Heart left ventricle (tissue), 16 donors: ENCODE data around the gene FOXO6. TPM values are rescaled to one million over a fixed set of nuclear protein-coding genes. Genes with fewer than 3 reads are reported as not detected.

Source experiments
- ATAC-seq, 4 donors: fragments of 200-7000 bp; cut with Tn5 transposase; one replicate each; pipeline ENCODE4 v1.9.1; 2020 to 2022; ENCODE audit warnings: moderate library complexity in 4 of 4, mild to moderate bottlenecking in 3 of 4, moderate number of reproducible peaks in 1 of 4
- DNase-seq, 5 donors: peaks; one replicate each; pipeline ENCODE4 v3.0.0-alpha.2; 2020
- H3K27ac ChIP-seq, 12 donors: fragments of 200-600 bp; sonication (generic) in 4 of 12; one replicate each; pipeline versions ENCODE4 v1.5.0 to v1.8.0; 2016 to 2022; ENCODE audit warnings: mild to moderate bottlenecking in 2 of 12
- H3K27me3 ChIP-seq, 9 donors: fragments of 200-600 bp; sonication (generic) in 2 of 9; one replicate each; pipeline versions ENCODE4 v1.5.1 to v1.8.0; 2016 to 2022; ENCODE audit warnings: mild to moderate bottlenecking in 3 of 9
- H3K36me3 ChIP-seq, 9 donors: fragments of 200-600 bp; sonication (generic) in 2 of 9; one replicate each; pipeline versions ENCODE4 v1.5.0 to v1.8.0; 2018 to 2022; ENCODE audit warnings: mild to moderate bottlenecking in 2 of 9
- H3K4me1 ChIP-seq, 12 donors: fragments of 200-600 bp; sonication (generic) in 4 of 12; one replicate each; pipeline versions ENCODE4 v1.5.0 to v1.8.0; 2016 to 2022; ENCODE audit warnings: mild to moderate bottlenecking in 3 of 12
- H3K4me3 ChIP-seq, 12 donors: fragments of 200-600 bp; sonication (generic) in 4 of 12; one replicate each; pipeline versions ENCODE4 v1.5.0 to v1.8.0; 2017 to 2022; ENCODE audit warnings: mild to moderate bottlenecking in 9 of 12, moderate library complexity in 4 of 12
- H3K9me3 ChIP-seq, 12 donors: fragments of 200-600 bp; sonication (generic) in 4 of 12; one replicate each; pipeline versions ENCODE4 v1.5.0 to v1.8.0; 2016 to 2022; ENCODE audit warnings: mild to moderate bottlenecking in 1 of 12
- POLR2A ChIP-seq, 2 donors: fragments of 450-650 bp; IDR thresholded peaks; one replicate each; pipeline ENCODE4 v1.6.1; 2017; ENCODE audit warnings: antibody characterized with exemption in 2 of 2, mild to moderate bottlenecking in 2 of 2, moderate library complexity in 2 of 2
- WGBS, 4 donors: extraction: QIAGEN DNeasy Blood & Tissue Kit in 2 of 4; methylation state at CpG; one replicate each; pipeline versions ENCODE4 v1.1.5 to v1.1.7; 2013 to 2018; 5-methylcytosine and 5-hydroxymethylcytosine counted together
- intact Hi-C, 10 donors: fragments of 100-400 bp; cut with DNase I; formaldehyde crosslinking; loops; one replicate each; pipeline versions ENCODE4 v1.11.1 to v1.14.2; 2022
- polyA plus RNA-seq, 2 donors: library from polyadenylated mRNA; stranded (reverse); fragments of 200-250 nt; gene quantifications; one replicate each; pipeline ENCODE4 v1.2.3, GENCODE V29; 2013
- total RNA-seq, 9 donors: library from RNA; depleted of rRNA in 2 of 9; stranded (reverse); fragments of >200 nt in 2 of 9; fragmentation: NEBNext Ultra II Directional in 3 of 9; extraction: Animal tissue kit (Norgen Biotek cat#: 25700) in 3 of 9; gene quantifications; one replicate each; pipeline versions ENCODE4 v1.1.0 to v1.2.4, GENCODE V29; 2016 to 2023
- TF ChIP-seq, protein P1 (sequence below), 12 donors: fragments of 200-600 bp; sonication (generic) in 4 of 12; IDR thresholded peaks; one replicate each; pipeline versions ENCODE4 v1.5.0 to v1.8.0; 2018 to 2022; ENCODE audit warnings: antibody characterized with exemption in 12 of 12, mild to moderate bottlenecking in 5 of 12
- donor health status: ischemic (EF 13 %, LVEDD 7.1; RV severe dilation, severe dysfunction).
- donor health status: healthy with polysubstance abuse.
- donor health status: DM: no; HTN: yes; CAD: no.
- donor health status: DM: no; HTN: no; CAD: no.
- donor health status: ischemic (EF 25% LVEDD 6.9; RV normal size, moderate dysfunction).
- donor health status: ischemic (EF 25% LVEDD 5.7; RV mildly dilated, moderate dysfunction).
- donor health status: healthy.
- donor health status: DM: yes; HTN: yes; CAD: no.
- donor health status: ischemic (EF 35%, LVEDD 5.7; RV mildly dilated, moderate dysfunction).
- donor health status: nonischemic (EF 11% LVEDD 7.7; RV severe dilation, severe dysfunction).
- donor health status: DM: yes; HTN: yes; CAD: no.
- donor health status: PGD.
- donor health status: ischemic (EF 29% LVEDD 5.4; RV normal size, mild dysfunction).
- donor health status: nonischemic (EF 23%, LVEDD 6.1; RV moderate dilation, normal function).

The FOXO6 gene
- total and polyA plus RNA-seq, 11 donors, result 0.69 to 4.8 (median 1.4) TPM

DNA sequence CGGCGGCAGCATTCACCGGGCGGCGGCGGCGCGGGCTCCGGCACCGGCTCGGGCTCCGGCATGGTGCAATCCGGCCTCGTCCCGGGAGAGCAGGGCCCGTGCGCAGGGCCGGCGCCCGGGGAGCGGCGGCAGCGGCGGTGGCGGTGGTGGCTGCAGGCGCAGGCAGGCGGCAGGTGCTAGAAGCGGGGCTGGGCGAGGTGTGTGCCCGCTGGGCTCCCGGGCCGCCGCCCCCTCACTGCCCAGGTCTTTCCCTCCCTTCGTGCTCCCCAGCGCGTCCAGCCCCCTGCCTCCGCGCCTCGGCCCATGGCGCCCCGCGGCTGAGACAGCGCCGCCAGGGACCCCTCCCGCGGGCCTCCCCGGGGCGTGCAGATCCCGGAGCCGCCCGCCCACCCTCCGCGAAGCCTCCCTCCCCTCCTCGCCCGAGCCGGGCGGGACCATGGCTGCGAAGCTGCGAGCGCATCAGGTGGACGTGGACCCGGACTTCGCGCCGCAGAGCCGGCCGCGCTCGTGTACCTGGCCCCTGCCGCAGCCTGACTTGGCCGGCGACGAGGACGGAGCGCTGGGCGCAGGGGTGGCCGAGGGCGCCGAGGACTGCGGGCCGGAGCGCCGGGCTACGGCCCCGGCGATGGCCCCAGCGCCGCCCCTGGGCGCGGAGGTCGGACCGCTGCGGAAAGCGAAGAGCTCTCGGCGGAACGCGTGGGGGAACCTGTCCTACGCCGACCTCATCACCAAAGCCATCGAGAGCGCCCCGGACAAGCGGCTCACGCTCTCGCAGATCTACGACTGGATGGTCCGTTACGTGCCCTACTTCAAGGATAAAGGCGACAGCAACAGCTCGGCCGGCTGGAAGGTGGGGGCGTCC lies 492 bp downstream of the FOXO6 start:
- WGBS, 4 donors, result 0 to 2% (median 1%) methylated on average over 16 to 113 of the region's 113 CpGs
- DNase-seq (peak in 2 of 5 donors; percentile 22 to 26), ATAC-seq (no peak)
- TF ChIP-seq, protein P1, sequence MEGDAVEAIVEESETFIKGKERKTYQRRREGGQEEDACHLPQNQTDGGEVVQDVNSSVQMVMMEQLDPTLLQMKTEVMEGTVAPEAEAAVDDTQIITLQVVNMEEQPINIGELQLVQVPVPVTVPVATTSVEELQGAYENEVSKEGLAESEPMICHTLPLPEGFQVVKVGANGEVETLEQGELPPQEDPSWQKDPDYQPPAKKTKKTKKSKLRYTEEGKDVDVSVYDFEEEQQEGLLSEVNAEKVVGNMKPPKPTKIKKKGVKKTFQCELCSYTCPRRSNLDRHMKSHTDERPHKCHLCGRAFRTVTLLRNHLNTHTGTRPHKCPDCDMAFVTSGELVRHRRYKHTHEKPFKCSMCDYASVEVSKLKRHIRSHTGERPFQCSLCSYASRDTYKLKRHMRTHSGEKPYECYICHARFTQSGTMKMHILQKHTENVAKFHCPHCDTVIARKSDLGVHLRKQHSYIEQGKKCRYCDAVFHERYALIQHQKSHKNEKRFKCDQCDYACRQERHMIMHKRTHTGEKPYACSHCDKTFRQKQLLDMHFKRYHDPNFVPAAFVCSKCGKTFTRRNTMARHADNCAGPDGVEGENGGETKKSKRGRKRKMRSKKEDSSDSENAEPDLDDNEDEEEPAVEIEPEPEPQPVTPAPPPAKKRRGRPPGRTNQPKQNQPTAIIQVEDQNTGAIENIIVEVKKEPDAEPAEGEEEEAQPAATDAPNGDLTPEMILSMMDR (IDR thresholded peaks at IDR 0.05), result no peak
- TF ChIP-seq POLR2A (IDR thresholded peaks at IDR 0.05), result no peak
- Histone ChIP-seq H3K36me3 (no peaks in the 10 kb centered on the region), H3K9me3 (no peaks in the 10 kb centered on the region), H3K27ac (peak overlapping the region in 8 of 12 donors; percentile 21 to 66 (median 36)), H3K27me3 (peaks cover 0 to 49% (median 3%) of the 10 kb centered on the region in 9 donors), H3K4me1 (peaks cover 0 to 73% (median 48%) of the 10 kb centered on the region in 12 donors), H3K4me3 (peak overlapping the region; percentile 50 to 80 (median 69))
- intact Hi-C loops, result loop anchor here in 6 of 10 donors (1.0 to 10.0 kb wide), 4 partner anchors 26 to 56 kb away; no protein-coding TSS in a partner anchor

DNA sequence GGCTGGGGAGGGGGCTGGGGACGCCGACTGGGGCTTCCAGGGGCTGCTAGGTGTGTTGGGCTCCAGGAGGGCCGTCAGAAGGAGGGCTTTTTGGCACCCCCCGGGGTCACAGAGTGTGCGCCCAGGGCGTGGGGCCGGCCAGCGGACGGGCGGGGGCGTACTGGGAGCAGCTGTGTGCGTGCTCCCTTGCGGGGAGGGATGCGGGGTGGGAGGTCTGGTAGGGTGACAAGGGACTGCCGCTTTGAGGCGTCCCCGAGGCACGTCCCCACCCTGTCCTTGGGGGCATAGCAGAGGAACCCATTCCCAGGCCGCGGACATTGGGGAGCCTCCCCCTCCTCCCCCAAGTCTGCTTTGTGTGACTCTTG lies 1.1 kb downstream of the FOXO6 start:
- DNase-seq (peak in 1 of 5 donors; percentile 38), ATAC-seq (no peak)
- no peak overlapping the region for H3K27ac ChIP-seq
- no peak for TF ChIP-seq POLR2A (IDR thresholded peaks at IDR 0.05)
- TF ChIP-seq, protein P1 (IDR thresholded peaks at IDR 0.05), result no peak
- no peaks in the 10 kb centered on the region for H3K36me3 ChIP-seq
- peaks cover 0 to 71% (median 44%) of the 10 kb centered on the region in 12 donors for H3K4me1 ChIP-seq
- intact Hi-C loops, result loop anchor here in 4 of 10 donors (5.0 to 10.0 kb wide), 2 partner anchors 52 to 55 kb away; no protein-coding TSS in a partner anchor
- peaks cover 0 to 55% (median 9%) of the 10 kb centered on the region in 9 donors for H3K27me3 ChIP-seq
- no peaks in the 10 kb centered on the region for H3K9me3 ChIP-seq
- WGBS, 4 donors, result 9 to 12% (median 11%) methylated on average over 11 to 20 of the region's 20 CpGs
- H3K4me3 ChIP-seq, result peak overlapping the region; percentile 50 to 80 (median 69)

DNA sequence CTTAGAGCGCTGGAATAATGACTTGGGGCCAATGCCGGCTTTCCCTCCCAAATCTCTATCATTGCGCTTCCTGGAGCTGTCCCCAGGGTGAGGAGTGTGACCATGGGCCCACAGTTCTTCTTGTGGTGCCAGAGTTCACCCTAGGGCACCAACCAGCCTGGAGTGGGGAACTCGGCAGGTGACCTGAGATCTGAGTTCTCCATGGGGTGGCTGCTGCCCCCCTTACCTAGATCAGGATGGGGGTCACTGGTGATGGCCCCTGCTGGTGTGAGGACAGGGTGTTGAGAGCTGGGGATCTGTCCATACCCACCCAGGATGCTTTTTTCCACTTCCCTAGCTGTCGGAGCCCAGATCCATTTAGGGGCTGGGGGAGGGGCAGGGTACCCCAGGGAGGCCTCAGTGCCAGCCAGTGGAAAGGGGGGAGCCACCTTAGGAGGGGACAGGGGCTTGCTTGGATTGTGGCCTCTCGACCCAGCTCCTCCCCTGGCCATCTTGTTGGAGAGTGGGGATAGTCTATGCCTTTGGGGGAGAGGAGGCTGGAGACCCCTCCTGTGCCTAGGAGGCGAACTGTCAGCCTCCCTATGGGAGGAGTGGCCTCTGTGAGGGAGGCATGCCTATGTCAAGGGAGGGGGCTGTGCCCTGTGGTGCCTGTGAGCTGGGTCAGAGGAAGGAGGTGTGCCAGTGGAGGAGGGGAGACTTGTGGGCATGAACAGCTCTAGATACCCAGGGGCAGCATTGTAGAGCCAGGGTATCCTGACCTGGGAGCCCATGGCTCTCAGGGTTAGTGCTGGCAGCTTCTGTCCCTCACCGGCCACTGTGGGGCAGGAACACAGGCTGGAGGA lies 1.7 kb downstream of the FOXO6 start:
- Histone ChIP-seq H3K27me3 (peaks cover 0 to 61% (median 10%) of the 10 kb centered on the region in 9 donors), H3K27ac (no peak overlapping the region), H3K4me3 (peak overlapping the region in 5 of 12 donors; percentile 51 to 80 (median 68)), H3K36me3 (no peaks in the 10 kb centered on the region), H3K4me1 (peaks cover 0 to 65% (median 39%) of the 10 kb centered on the region in 12 donors), H3K9me3 (no peaks in the 10 kb centered on the region)
- TF ChIP-seq, protein P1 (IDR thresholded peaks at IDR 0.05), result no peak
- TF ChIP-seq POLR2A (IDR thresholded peaks at IDR 0.05), result no peak
- intact Hi-C loops, result loop anchor here in 4 of 10 donors (5.0 to 10.0 kb wide), 2 partner anchors 52 to 54 kb away; no protein-coding TSS in a partner anchor
- ATAC-seq, result no peak
- DNase-seq, result peak in 2 of 5 donors; percentile 8 to 23
- WGBS, 4 donors, result 39 to 52% (median 47%) methylated on average over 7 to 8 of the region's 8 CpGs
